Suprapubic skin (tissue), 4 donors: Measurements from ENCODE around the gene TSHZ2. TPM values are rescaled to one million over a fixed set of nuclear protein-coding genes. Genes with fewer than 3 reads are reported as not detected.
"Not testable (repeated sequence)": the region's sequence is repeated elsewhere in the genome, so short reads cannot be mapped to it uniquely, and the experiment has no call there.

Source experiments
- DNase-seq, 2 donors: peaks; one replicate each; pipeline ENCODE4 v3.0.0-alpha.2; 2019; ENCODE audit warnings: low spot score in 2 of 2
- H3K27ac ChIP-seq: fragments of 200-600 bp; sonication (generic); one replicate; pipeline ENCODE4 v1.5.1; 2019
- H3K27me3 ChIP-seq: fragments of 200-600 bp; sonication (generic); one replicate; pipeline ENCODE4 v1.5.1; 2019
- H3K36me3 ChIP-seq: fragments of 200-600 bp; sonication (generic); one replicate; pipeline ENCODE4 v1.5.1; 2019
- H3K4me1 ChIP-seq: fragments of 200-600 bp; sonication (generic); one replicate; pipeline ENCODE4 v1.5.1; 2019
- H3K4me3 ChIP-seq: fragments of 200-600 bp; sonication (generic); one replicate; pipeline ENCODE4 v1.5.1; 2019; ENCODE audit warnings: mild to moderate bottlenecking
- H3K9me3 ChIP-seq: fragments of 200-600 bp; sonication (generic); one replicate; pipeline ENCODE4 v1.5.1; 2019
- EP300 ChIP-seq: sonication (generic); formaldehyde crosslinking; IDR thresholded peaks from one replicate; pipeline ENCODE4 v1.6.1; 2017; ENCODE audit warnings: antibody characterized with exemption
- POLR2A ChIP-seq, 2 donors: fragments of 450-650 bp; IDR thresholded peaks; one replicate each; pipeline ENCODE4 v1.6.1; 2017; ENCODE audit warnings: antibody characterized with exemption in 2 of 2, mild to moderate bottlenecking in 2 of 2, moderate library complexity in 2 of 2
- POLR2AphosphoS5 ChIP-seq, 3 donors: sonication (generic); formaldehyde crosslinking; IDR thresholded peaks; one replicate each; pipeline ENCODE4 v1.6.1; 2017; ENCODE audit warnings: antibody characterized with exemption in 3 of 3
- WGBS: methylation state at CpG from one replicate; pipeline ENCODE4 v1.1.5; 2018; 5-methylcytosine and 5-hydroxymethylcytosine counted together
- total RNA-seq, 4 donors: library from RNA; depleted of rRNA; stranded (reverse); fragments of >200 nt; gene quantifications; one replicate each; pipeline ENCODE4 v1.1.0, GENCODE V29; 2016
- TF ChIP-seq, protein P1 (sequence below), 2 donors: fragments of 200-600 bp in 1 of 2; fragments of 450-650 bp in 1 of 2; sonication (generic) in 1 of 2; IDR thresholded peaks; one replicate each; pipeline ENCODE4 v1.5.1; 2016 to 2019; ENCODE audit warnings: antibody characterized with exemption in 2 of 2, mild to moderate bottlenecking in 1 of 2, moderate library complexity in 1 of 2

Gene TSHZ2
- total RNA-seq, 4 donors from 2014 or later, result 10.2 to 24.7 (median 19.2) TPM

DNA sequence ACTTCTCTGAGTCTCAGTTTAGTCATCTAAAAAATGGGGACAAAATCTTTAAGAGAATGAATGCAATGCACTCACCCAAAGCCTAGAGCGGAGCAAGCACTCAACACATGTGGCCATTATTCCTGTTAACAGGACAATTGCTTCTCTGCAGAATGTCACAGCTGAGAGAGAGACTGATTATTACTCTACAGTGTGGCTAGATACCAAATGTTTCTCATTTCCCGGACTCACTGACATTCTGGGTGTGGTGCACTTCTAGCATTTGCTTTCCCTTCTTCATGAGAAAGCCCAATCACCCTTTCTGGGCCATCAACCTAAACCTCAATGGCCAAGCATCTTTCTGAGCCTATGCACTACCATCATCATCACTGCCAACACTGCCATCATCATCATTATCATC lies 347.6 kb downstream of the TSHZ2 start:
- no peak overlapping the region for H3K4me3 ChIP-seq
- no peaks in the 10 kb centered on the region for H3K36me3 ChIP-seq
- 74% methylated on average over 2 of the region's 2 CpGs for WGBS
- no peaks in the 10 kb centered on the region for H3K4me1 ChIP-seq
- no peaks in the 10 kb centered on the region for H3K9me3 ChIP-seq
- no peak for DNase-seq
- H3K27ac ChIP-seq, result no peak overlapping the region
- TF ChIP-seq POLR2AphosphoS5 (IDR thresholded peaks at IDR 0.05) (no peak), POLR2A (IDR thresholded peaks at IDR 0.05) (no peak), EP300 (no peak)
- TF ChIP-seq, protein P1, sequence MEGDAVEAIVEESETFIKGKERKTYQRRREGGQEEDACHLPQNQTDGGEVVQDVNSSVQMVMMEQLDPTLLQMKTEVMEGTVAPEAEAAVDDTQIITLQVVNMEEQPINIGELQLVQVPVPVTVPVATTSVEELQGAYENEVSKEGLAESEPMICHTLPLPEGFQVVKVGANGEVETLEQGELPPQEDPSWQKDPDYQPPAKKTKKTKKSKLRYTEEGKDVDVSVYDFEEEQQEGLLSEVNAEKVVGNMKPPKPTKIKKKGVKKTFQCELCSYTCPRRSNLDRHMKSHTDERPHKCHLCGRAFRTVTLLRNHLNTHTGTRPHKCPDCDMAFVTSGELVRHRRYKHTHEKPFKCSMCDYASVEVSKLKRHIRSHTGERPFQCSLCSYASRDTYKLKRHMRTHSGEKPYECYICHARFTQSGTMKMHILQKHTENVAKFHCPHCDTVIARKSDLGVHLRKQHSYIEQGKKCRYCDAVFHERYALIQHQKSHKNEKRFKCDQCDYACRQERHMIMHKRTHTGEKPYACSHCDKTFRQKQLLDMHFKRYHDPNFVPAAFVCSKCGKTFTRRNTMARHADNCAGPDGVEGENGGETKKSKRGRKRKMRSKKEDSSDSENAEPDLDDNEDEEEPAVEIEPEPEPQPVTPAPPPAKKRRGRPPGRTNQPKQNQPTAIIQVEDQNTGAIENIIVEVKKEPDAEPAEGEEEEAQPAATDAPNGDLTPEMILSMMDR (IDR thresholded peaks at IDR 0.05), result no peak
- H3K27me3 ChIP-seq, result no peaks in the 10 kb centered on the region

DNA sequence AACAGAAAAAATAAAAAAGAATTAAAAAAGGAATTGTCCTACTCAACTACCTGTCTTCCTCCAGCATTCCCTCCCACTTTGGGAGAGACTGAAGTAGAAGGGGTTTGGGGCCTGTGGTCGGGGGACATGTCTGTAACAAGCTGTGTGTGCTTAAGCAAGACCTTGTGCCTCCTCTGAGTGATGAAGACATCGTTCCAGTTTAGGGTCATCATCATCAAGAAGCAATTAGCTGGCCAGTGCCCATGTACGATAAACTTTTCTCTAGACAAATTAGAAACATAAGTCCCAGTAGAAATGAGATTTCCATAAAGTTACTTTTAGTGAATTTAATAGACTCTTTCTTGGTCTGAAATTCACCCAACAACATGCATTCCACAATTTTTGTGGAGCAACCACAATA lies 348.5 kb downstream of the TSHZ2 start:
- 60% methylated on average over 3 of the region's 3 CpGs for WGBS
- no peak overlapping the region for H3K27ac ChIP-seq
- H3K4me1 ChIP-seq, result no peaks in the 10 kb centered on the region
- no peak overlapping the region for H3K4me3 ChIP-seq
- no peaks in the 10 kb centered on the region for H3K9me3 ChIP-seq
- H3K36me3 ChIP-seq, result no peaks in the 10 kb centered on the region
- no peaks in the 10 kb centered on the region for H3K27me3 ChIP-seq
- DNase-seq, result no peak
- TF ChIP-seq POLR2A (IDR thresholded peaks at IDR 0.05) (no peak), POLR2AphosphoS5 (IDR thresholded peaks at IDR 0.05) (no peak), EP300 (no peak)
- TF ChIP-seq, protein P1 (IDR thresholded peaks at IDR 0.05), result no peak

DNA sequence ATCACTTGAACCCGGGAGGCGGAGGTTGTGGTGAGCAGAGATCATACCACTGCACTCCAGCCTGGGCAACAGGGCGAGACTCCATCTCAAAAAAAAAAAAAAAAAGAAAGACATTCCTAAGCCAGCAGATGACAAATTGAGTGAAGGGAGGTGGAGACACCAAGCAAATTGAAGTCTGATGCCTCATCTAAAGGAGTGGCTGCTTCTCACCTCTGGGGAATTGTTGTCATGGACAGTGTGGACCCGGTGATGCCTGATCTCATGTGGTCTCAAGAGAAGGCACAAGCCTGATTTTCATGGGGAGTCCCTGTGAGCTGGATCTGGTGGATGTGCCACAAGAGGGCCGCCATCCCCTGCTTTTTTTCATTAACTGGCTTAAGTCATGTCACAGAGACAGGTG lies 349.4 kb downstream of the TSHZ2 start:
- no peak for TF ChIP-seq EP300
- Histone ChIP-seq H3K4me3 (no peak overlapping the region), H3K27ac (no peak overlapping the region), H3K27me3 (no peaks in the 10 kb centered on the region), H3K4me1 (no peaks in the 10 kb centered on the region), H3K9me3 (no peaks in the 10 kb centered on the region), H3K36me3 (no peaks in the 10 kb centered on the region)
- 91% methylated on average over 5 of the region's 5 CpGs for WGBS
- no peak for DNase-seq

DNA sequence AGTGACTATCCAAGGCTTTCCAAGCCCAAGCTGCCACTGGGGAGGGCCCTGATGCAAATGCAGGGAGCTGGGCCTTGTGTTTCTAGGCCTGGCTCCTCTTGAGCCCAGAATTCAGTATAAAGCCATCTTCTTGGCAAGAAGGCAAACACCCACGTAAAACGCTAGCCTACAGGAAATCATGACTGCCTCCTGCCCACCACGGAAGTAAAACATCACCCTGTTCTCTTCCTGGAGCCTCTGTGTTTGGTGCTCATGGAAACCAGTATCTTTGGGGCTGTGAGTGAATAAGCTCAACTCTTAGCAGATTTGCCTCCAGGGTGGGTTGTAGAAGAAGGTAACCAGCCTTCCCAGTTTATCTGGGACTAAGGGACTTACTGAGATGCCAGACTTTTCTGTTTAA lies 350.5 kb downstream of the TSHZ2 start:
- Histone ChIP-seq H3K9me3 (no peaks in the 10 kb centered on the region), H3K36me3 (no peaks in the 10 kb centered on the region), H3K27ac (no peak overlapping the region), H3K4me1 (no peaks in the 10 kb centered on the region), H3K4me3 (no peak overlapping the region), H3K27me3 (no peaks in the 10 kb centered on the region)
- TF ChIP-seq POLR2A (IDR thresholded peaks at IDR 0.05), result no peak
- TF ChIP-seq, protein P1 (IDR thresholded peaks at IDR 0.05), result no peak
- no peak for TF ChIP-seq EP300
- no peak for TF ChIP-seq POLR2AphosphoS5 (IDR thresholded peaks at IDR 0.05)
- WGBS, result 79% methylated on average over 3 of the region's 3 CpGs
- no peak for DNase-seq

DNA sequence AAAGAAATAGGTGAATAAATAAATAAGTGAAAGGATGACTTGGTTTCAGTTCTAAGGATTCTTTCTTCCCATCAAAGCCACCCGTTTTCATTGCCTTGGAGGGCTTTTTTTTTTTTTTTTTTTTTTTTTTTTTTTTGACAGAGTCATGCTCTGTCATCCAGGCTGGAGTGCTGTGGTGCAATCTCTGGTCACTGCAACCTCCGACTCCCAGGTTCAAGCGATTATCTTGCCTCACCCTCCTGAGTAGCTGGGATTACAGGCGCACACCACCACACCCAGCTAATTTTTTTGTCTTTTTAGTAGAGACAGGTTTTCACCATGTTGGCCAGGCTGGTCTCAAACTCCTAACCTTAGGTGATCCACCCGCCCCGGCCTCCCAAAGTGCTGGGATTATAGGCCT lies 351.3 kb downstream of the TSHZ2 start:
- H3K27me3 ChIP-seq, H3K4me3 ChIP-seq, H3K9me3 ChIP-seq, H3K4me1 ChIP-seq, H3K27ac ChIP-seq, DNase-seq, H3K36me3 ChIP-seq: not testable (repeated sequence)
- WGBS, result 93% methylated on average over 6 of the region's 6 CpGs

DNA sequence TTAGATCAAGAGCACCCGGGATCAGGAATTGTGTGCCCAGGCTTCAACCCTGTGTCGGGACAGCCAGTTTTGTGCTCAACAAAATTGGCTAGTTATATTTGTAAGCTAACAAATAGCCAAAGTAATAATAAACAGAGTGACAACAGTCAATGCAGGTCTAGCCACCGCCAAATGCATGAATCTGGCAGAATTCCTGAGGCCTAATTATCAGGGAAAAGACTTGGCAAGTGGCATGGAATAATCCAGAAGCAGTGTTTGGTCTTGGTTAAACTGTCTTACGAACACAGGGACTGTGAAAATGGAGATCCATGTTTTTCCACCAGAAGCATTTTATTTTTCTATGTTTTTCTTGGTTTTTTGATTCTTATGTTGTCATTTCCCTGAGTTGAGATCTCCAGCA lies 352.7 kb downstream of the TSHZ2 start:
- no peak for DNase-seq
- 49% methylated on average over 4 of the region's 4 CpGs for WGBS
- H3K9me3 ChIP-seq, result no peaks in the 10 kb centered on the region
- H3K27me3 ChIP-seq, result no peaks in the 10 kb centered on the region
- no peaks in the 10 kb centered on the region for H3K36me3 ChIP-seq
- no peak for TF ChIP-seq POLR2AphosphoS5 (IDR thresholded peaks at IDR 0.05)
- no peak for TF ChIP-seq POLR2A (IDR thresholded peaks at IDR 0.05)
- TF ChIP-seq, protein P1 (IDR thresholded peaks at IDR 0.05), result no peak
- no peak for TF ChIP-seq EP300
- no peak overlapping the region for H3K4me3 ChIP-seq
- peaks cover 8% of the 10 kb centered on the region for H3K4me1 ChIP-seq
- no peak overlapping the region for H3K27ac ChIP-seq
